Measurements from ENCODE around the gene FSTL4.

- TF ChIP-seq CTCF (IDR thresholded peaks at IDR 0.05; ENCODE audit: low read length), result no peak
- no peak for TF ChIP-seq EZH2 (IDR thresholded peaks at IDR 0.05; ENCODE audit: borderline replicate concordance, low read length)
These were observed 316.8 kb downstream of the FSTL4 start for GRCh38 chr5:133295520-133295919.
